HEK293T (cell line): ENCODE measurements around the gene NKIRAS2.

Experiments used
- CTCF ChIA-PET: fragments of 350-600 bp; formaldehyde crosslinking; extraction: SDS; loops from one replicate; lab custom pipeline; 2021; ENCODE audit warnings: antibody characterized with exemption, inconsistent platforms; lab: Yijun Ruan, JAX
- POLR2A ChIA-PET: fragments of 350-600 bp; formaldehyde crosslinking; extraction: SDS; loops from one replicate; lab custom pipeline; 2020; ENCODE audit warnings: antibody characterized with exemption, inconsistent platforms; lab: Yijun Ruan, JAX
- DNase-seq: peaks from one replicate; pipeline ENCODE4 v3.0.0; 2012; ENCODE audit warnings: mixed read lengths; ENCODE audit errors: extremely low spot score
- ARNT ChIP-seq: fragments of 450-650 bp; IDR thresholded peaks from 2 replicates; pipeline ENCODE4 v1.6.1; 2017; ENCODE audit warnings: mild to moderate bottlenecking
- BHLHE40 ChIP-seq: fragments of 450-650 bp; IDR thresholded peaks from 2 replicates; pipeline ENCODE4 v1.6.1; 2016; ENCODE audit warnings: mild to moderate bottlenecking, moderate library complexity, borderline replicate concordance
- CTBP1 ChIP-seq: fragments of 450-650 bp; IDR thresholded peaks from 2 replicates; pipeline ENCODE4 v1.6.1; 2016; ENCODE audit warnings: borderline replicate concordance
- ELF4 ChIP-seq: fragments of 450-650 bp; IDR thresholded peaks from 2 replicates; pipeline ENCODE4 v1.6.1; 2017; ENCODE audit warnings: antibody characterized with exemption
- FOXA1 ChIP-seq: fragments of 450-650 bp; IDR thresholded peaks from 2 replicates; pipeline ENCODE4 v1.6.1; 2016; ENCODE audit warnings: mild to moderate bottlenecking
- FOXK2 ChIP-seq: fragments of 450-650 bp; IDR thresholded peaks from 2 replicates; pipeline ENCODE4 v1.6.1; 2016; ENCODE audit warnings: mild to moderate bottlenecking
- FOXM1 ChIP-seq: fragments of 450-650 bp; IDR thresholded peaks from 2 replicates; pipeline ENCODE4 v1.6.1; 2017; ENCODE audit warnings: mild to moderate bottlenecking, borderline replicate concordance
- HDGF ChIP-seq: fragments of 450-650 bp; IDR thresholded peaks from 2 replicates; pipeline ENCODE4 v1.6.1; 2017; ENCODE audit warnings: antibody characterized with exemption, borderline replicate concordance
- L3MBTL2 ChIP-seq: fragments of 450-650 bp; conservative IDR thresholded peaks from 2 replicates; pipeline ENCODE4 v1.6.1; 2016; ENCODE audit warnings: mild to moderate bottlenecking
- LEF1 ChIP-seq: fragments of 450-650 bp; IDR thresholded peaks from 2 replicates; pipeline ENCODE4 v1.6.1; 2017; ENCODE audit warnings: mild to moderate bottlenecking, borderline replicate concordance
- NFRKB ChIP-seq: fragments of 450-650 bp; IDR thresholded peaks from 2 replicates; pipeline ENCODE4 v1.6.1; 2016; ENCODE audit warnings: mild to moderate bottlenecking, moderate library complexity
- PKNOX1 ChIP-seq: fragments of 450-650 bp; IDR thresholded peaks from 2 replicates; pipeline ENCODE4 v1.6.1; 2016
- SP1 ChIP-seq: fragments of 450-650 bp; IDR thresholded peaks from 2 replicates; pipeline ENCODE4 v1.6.1; 2017
- SUZ12 ChIP-seq: fragments of 450-650 bp; IDR thresholded peaks from 2 replicates; pipeline ENCODE4 v1.6.1; 2016; ENCODE audit warnings: mild to moderate bottlenecking
- TARDBP ChIP-seq: fragments of 450-650 bp; IDR thresholded peaks from 2 replicates; pipeline ENCODE4 v1.6.1; 2016
- ZNF384 ChIP-seq: fragments of 450-650 bp; IDR thresholded peaks from 2 replicates; pipeline ENCODE4 v1.6.1; 2016

NKIRAS2 gene

DNA sequence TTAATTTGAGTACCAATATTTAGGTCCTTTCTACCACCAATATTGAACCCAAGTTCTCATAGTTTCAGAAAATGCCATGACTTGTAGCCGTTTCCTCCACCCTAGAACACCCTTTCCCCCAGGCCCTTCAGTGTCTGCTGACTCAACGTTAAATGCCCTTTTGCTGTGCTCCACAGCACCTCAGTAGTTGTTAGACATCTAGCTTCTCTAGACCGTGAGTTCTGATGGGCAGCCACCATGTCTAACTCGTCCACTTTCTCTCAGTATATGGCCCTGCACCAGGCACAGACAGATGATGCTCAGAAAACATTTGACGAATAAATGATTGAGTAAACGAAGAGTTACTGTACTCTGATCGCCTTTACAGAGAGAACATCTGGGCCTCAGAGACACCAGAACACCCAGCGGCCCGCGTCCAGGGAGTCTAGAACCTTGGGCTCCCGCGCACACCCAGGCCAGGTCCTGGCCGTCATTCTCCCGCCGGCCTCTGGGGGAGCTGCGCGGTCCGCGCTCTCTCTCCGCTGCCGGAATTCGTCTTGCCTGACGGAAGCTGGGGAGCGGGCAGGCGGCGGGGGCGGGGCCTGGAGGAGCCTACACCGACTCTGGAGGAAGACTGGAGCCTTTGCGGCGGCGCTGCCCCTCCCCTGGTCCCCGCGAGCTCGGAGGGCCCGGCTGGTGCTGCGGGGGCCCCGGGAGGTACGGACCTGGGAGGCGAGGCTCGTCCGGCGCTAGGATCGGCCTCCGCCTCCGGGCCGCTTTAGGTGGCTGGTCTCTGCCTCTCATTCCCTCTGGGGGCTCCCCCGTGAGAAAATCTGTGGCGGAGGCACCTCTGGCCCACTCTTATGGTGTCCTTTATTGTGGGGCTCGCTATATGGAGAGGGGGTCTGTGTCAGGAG is at the start of gene NKIRAS2:
TSS of gene NKIRAS2 (plus strand) at position 582 of the 896 bp plus-strand sequence. CDS start 1,488 bp downstream, outside the sequence.
- CTCF ChIA-PET, result interaction anchor here (0.6 to 2.0 kb wide), 10 partner anchors 12 to 256 kb away, joined by 3 to 10 read pairs (median 4); no protein-coding TSS in a partner anchor
- peak; percentile 89 for DNase-seq
- TF ChIP-seq SUZ12 (no peak), ARNT (0 out of 2 replicates have a peak, but pooled peaks have one; percentile 36), CTBP1 (no peak)
- POLR2A ChIA-PET, result interaction anchor here (0.6 to 6.9 kb wide), 27 partner anchors 9 to 548 kb away, joined by 3 to 117 read pairs (median 4); partner anchors contain the start of genes ACLY, CNP, GHDC and KAT2A

GRCh38 chr17:41970901-41971331 is 49.0 kb upstream of the NKIRAS2 start:
- POLR2A ChIA-PET, result interaction anchor here (7.0 kb wide), 1 partner anchor 48 kb away, joined by 117 read pairs; the partner anchor contains the start of genes DNAJC7 and NKIRAS2
- no peak for DNase-seq
- CTCF ChIA-PET, result no interaction called here
- TF ChIP-seq CTBP1 (no peak), FOXM1 (no peak), NFRKB (no peak), SUZ12 (no peak), BHLHE40 (no peak), ELF4 (no peak), PKNOX1 (no peak)

DNA sequence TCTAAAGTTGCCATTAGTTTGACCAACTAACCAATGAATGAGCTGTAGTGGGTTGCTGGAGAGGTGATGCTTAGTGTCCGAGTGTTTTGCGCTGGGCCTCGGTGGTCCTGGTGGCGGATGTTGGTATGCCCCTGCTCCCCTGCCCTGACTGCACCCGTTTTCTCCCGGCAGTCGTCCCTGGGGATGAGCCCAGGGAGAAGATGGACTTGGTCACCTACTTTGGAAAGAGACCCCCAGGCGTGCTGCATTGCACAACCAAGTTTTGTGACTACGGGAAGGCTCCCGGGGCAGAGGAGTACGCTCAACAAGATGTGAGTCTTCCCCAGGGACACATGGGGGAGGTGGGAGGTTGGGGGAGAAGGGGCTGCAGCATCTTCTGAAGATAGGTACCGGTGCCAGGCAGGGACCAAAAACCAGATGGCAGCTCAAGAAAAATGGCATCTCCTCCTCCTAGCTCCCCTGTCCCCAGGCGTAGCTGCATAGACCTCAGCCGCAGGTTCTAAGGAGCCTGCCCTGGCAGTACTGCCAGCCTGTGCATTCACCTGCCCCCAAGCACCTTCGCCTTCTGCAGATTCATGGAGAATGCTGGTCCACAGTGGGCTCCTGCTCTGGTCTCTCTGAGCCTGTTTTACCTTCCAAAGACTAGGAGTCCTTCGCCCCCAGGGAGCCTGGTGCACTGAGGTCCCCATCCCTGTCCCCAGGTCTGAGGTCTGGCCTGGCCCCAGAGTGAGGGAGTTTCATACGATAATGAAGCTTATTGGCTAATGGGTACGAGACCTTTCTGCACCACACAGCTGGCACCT is 48.0 kb upstream of the NKIRAS2 start:
- ChIA-PET POLR2A (interaction anchor here (2.8 kb wide), 1 partner anchor 46 kb away, joined by 12 read pairs; the partner anchor contains the start of gene DNAJC7), CTCF (interaction anchor here (0.7 to 1.0 kb wide), 2 partner anchors 11 to 202 kb away, joined by 3 to 4 read pairs; no protein-coding TSS in a partner anchor)
- TF ChIP-seq BHLHE40 (no peak), ZNF384 (no peak), HDGF (no peak), SUZ12 (no peak), CTBP1 (no peak), PKNOX1 (no peak), ELF4 (no peak), FOXK2 (no peak), L3MBTL2 (no peak), SP1 (no peak), NFRKB (no peak), LEF1 (no peak)
- no peak for DNase-seq

DNA sequence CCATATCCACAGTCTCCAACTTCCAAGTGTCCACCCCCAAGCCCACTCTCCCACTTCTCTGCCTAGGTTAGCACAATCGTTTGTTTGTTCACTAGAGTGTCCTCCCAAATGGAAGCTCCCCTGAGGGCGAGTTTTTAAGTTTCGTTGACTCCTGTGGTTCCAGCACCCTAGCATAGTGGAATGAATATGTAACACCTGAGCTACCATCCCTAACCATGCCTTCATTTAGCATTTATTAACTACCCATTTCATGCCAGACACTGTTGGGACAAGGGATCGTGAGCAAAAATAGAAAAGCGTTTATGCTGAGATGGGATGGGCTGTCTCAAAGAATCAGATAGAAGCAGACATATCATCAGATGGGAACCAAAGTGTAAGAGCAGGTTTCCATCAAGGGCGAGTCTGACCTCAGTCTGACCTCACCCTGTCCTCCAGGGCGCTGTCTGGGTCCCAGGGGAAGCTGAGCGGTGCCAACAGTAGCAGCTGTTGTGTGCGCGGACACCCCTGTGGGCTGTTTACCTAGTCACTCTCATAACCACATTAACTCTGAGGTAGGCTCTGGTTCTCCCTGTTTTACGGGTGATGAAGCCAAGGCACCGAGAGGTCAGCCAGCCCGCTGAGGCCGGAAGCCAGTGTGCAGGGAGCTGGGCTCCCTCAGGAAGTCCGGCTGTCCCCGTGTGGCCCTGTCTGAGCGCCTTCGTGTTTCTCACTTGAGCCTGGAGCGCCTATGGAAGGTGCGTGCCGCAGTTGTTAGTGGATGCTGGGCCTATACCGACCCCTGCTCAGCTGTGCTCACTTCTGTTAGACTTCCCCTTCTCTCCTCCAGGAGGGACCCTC is 47.1 kb upstream of the NKIRAS2 start:
- CTCF ChIA-PET, result interaction anchor here (1.0 to 1.1 kb wide), 2 partner anchors 10 to 53 kb away, joined by 3 to 4 read pairs; no protein-coding TSS in a partner anchor
- POLR2A ChIA-PET, result interaction anchor here (0.7 to 2.8 kb wide), 2 partner anchors 45 to 47 kb away, joined by 3 to 12 read pairs; partner anchors contain the start of genes DNAJC7 and NKIRAS2
- DNase-seq, result no peak
- TF ChIP-seq BHLHE40 (no peak), FOXA1 (no peak), SP1 (no peak), ELF4 (no peak), NFRKB (no peak), ARNT (no peak), SUZ12 (no peak), ZNF384 (no peak), CTBP1 (no peak), FOXM1 (no peak), HDGF (no peak), PKNOX1 (no peak), TARDBP (no peak), LEF1 (no peak), FOXK2 (no peak), L3MBTL2 (no peak)

DNA sequence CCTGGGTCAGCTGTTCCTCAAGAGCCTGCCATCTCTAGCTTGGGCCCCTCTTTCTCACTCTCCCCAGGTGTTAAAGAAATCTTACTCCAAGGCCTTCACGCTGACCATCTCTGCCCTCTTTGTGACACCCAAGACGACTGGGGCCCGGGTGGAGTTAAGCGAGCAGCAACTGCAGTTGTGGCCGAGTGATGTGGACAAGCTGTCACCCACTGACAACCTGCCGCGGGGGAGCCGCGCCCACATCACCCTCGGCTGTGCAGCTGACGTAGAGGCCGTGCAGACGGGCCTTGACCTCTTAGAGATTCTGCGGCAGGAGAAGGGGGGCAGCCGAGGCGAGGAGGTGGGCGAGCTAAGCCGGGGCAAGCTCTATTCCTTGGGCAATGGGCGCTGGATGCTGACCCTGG is 46.5 kb upstream of the NKIRAS2 start:
- CTCF ChIA-PET, result interaction anchor here (1.1 kb wide), 1 partner anchor 52 kb away, joined by 4 read pairs; no protein-coding TSS in a partner anchor
- POLR2A ChIA-PET, result interaction anchor here (2.8 kb wide), 1 partner anchor 44 kb away, joined by 12 read pairs; the partner anchor contains the start of gene DNAJC7
- TF ChIP-seq HDGF (no peak), PKNOX1 (no peak), SP1 (no peak), FOXM1 (no peak), ELF4 (no peak), ZNF384 (no peak), FOXA1 (no peak), ARNT (no peak), NFRKB (no peak), TARDBP (no peak), FOXK2 (no peak), LEF1 (no peak), BHLHE40 (no peak), CTBP1 (no peak), SUZ12 (no peak)

More for the DNA sequence above, 46.5 kb upstream of the NKIRAS2 start:
- no peak for DNase-seq
